ENCODE results near the gene PODN.

PODN gene

GRCh38 chr1:53131590-53131938 is 69.6 kb downstream of the PODN start:
- Histone ChIP-seq H3K9me3 (ENCODE audit: control insufficient read depth in 1 of 2, low read length in 2 of 2) (no peaks in the 10 kb centered on the region), H3K4me3 (ENCODE audit: low read depth in 1 of 2, low read length in 2 of 2) (no peak overlapping the region), H3K4me1 (ENCODE audit: control insufficient read depth in 1 of 2, insufficient read depth in 2 of 2, low read length in 2 of 2) (peaks cover 8 to 9% of the 10 kb centered on the region in 2 donors), H3K27me3 (ENCODE audit: control insufficient read depth in 1 of 2, insufficient read depth in 2 of 2, low read length in 2 of 2) (no peaks in the 10 kb centered on the region), H3K9ac (ENCODE audit: low read depth in 1 of 2, low read length in 2 of 2) (no peak overlapping the region), H3K27ac (ENCODE audit: low read depth, low read length) (no peak overlapping the region), H3K36me3 (ENCODE audit: control insufficient read depth in 1 of 2, insufficient read depth in 2 of 2, low read length in 2 of 2) (no peaks in the 10 kb centered on the region)

- peaks cover 8 to 9% of the 10 kb centered on the region in 2 donors for H3K4me1 ChIP-seq (ENCODE audit: control insufficient read depth in 1 of 2, insufficient read depth in 2 of 2, low read length in 2 of 2)
- H3K27me3 ChIP-seq (ENCODE audit: control insufficient read depth in 1 of 2, insufficient read depth in 2 of 2, low read length in 2 of 2): no peaks in the 10 kb centered on the region
- no peak overlapping the region for H3K27ac ChIP-seq (ENCODE audit: low read depth, low read length)
- H3K4me3 ChIP-seq (ENCODE audit: low read depth in 1 of 2, low read length in 2 of 2): no peak overlapping the region
- H3K9me3 ChIP-seq (ENCODE audit: control insufficient read depth in 1 of 2, low read length in 2 of 2): no peaks in the 10 kb centered on the region
- no peaks in the 10 kb centered on the region for H3K36me3 ChIP-seq (ENCODE audit: control insufficient read depth in 1 of 2, insufficient read depth in 2 of 2, low read length in 2 of 2)
- no peak overlapping the region for H3K9ac ChIP-seq (ENCODE audit: low read depth in 1 of 2, low read length in 2 of 2)
Observed at GRCh38 chr1:53132176-53132575, 70.2 kb downstream of the PODN start.

- no peak overlapping the region for H3K9ac ChIP-seq (ENCODE audit: low read depth in 1 of 2, low read length in 2 of 2)
- H3K4me1 ChIP-seq (ENCODE audit: control insufficient read depth in 1 of 2, insufficient read depth in 2 of 2, low read length in 2 of 2): peaks cover 8 to 9% of the 10 kb centered on the region in 2 donors
- no peak overlapping the region for H3K27ac ChIP-seq (ENCODE audit: low read depth, low read length)
- no peaks in the 10 kb centered on the region for H3K27me3 ChIP-seq (ENCODE audit: control insufficient read depth in 1 of 2, insufficient read depth in 2 of 2, low read length in 2 of 2)
- H3K36me3 ChIP-seq (ENCODE audit: control insufficient read depth in 1 of 2, insufficient read depth in 2 of 2, low read length in 2 of 2): no peaks in the 10 kb centered on the region
- H3K4me3 ChIP-seq (ENCODE audit: low read depth in 1 of 2, low read length in 2 of 2): no peak overlapping the region
- H3K9me3 ChIP-seq (ENCODE audit: control insufficient read depth in 1 of 2, low read length in 2 of 2): peaks cover 5 to 8% of the 10 kb centered on the region in 2 donors
Observed at GRCh38 chr1:53133261-53134041, 71.4 kb downstream of the PODN start.

- Histone ChIP-seq H3K4me3 (ENCODE audit: low read depth in 1 of 2, low read length in 2 of 2) (no peak overlapping the region), H3K9me3 (ENCODE audit: control insufficient read depth in 1 of 2, low read length in 2 of 2) (peaks cover 5 to 8% of the 10 kb centered on the region in 2 donors), H3K27me3 (ENCODE audit: control insufficient read depth in 1 of 2, insufficient read depth in 2 of 2, low read length in 2 of 2) (no peaks in the 10 kb centered on the region), H3K27ac (ENCODE audit: low read depth, low read length) (no peak overlapping the region), H3K36me3 (ENCODE audit: control insufficient read depth in 1 of 2, insufficient read depth in 2 of 2, low read length in 2 of 2) (no peaks in the 10 kb centered on the region), H3K4me1 (ENCODE audit: control insufficient read depth in 1 of 2, insufficient read depth in 2 of 2, low read length in 2 of 2) (peaks cover 8 to 9% of the 10 kb centered on the region in 2 donors), H3K9ac (ENCODE audit: low read depth in 1 of 2, low read length in 2 of 2) (no peak overlapping the region)
Observed at GRCh38 chr1:53134042-53134485, 72.1 kb downstream of the PODN start.
